ENCODE data around the gene USP17L29.
"Not testable (repeated sequence)": the region's sequence is repeated elsewhere in the genome, so short reads cannot be mapped to it uniquely, and the experiment has no call there.

USP17L29 gene, protein sequence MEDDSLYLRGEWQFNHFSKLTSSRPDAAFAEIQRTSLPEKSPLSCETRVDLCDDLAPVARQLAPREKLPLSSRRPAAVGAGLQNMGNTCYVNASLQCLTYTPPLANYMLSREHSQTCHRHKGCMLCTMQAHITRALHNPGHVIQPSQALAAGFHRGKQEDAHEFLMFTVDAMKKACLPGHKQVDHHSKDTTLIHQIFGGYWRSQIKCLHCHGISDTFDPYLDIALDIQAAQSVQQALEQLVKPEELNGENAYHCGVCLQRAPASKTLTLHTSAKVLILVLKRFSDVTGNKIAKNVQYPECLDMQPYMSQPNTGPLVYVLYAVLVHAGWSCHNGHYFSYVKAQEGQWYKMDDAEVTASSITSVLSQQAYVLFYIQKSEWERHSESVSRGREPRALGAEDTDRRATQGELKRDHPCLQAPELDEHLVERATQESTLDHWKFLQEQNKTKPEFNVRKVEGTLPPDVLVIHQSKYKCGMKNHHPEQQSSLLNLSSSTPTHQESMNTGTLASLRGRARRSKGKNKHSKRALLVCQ

DNA sequence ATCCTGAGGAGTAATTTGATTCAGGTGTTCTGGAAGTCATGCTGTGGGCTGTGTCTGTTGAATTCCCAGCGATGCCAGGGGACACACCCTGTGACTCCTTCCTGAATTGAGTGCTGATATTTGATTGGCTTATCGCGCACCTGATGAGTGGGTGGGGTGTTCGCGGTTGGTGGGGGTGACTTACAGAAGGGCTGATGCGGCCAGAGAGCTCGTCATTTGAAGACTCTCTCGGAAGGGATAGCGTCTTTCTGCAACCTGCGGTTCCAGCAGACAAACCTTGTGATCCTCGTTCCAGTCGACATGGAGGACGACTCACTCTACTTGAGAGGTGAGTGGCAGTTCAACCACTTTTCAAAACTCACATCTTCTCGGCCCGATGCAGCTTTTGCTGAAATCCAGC is at the start of gene USP17L29:
USP17L29 (plus strand) TSS at position 301 of the 400 bp plus-strand sequence; CDS start at position 301, 0 bp downstream.
- not testable (repeated sequence) for DNase-seq

DNA sequence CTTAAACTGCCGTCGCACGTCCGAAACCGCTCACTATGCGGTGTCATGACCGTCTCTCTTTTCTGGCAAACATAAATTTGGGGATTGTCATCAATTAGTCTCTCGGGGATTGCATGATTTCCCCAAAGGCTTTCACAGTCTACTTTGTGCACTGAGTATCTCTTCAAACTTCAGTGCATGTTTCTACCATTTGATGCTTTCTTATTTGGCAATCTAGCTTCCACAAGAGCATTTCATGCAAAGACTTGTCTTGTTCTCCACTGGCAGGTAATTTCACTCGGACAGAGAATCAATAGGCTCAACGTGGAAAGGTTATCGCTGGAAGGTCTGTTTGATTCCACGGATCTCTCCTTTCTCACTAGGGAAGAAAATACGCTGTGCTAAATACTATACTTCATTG is 29.2 kb upstream of the USP17L29 start:
- not testable (repeated sequence) for DNase-seq

DNA sequence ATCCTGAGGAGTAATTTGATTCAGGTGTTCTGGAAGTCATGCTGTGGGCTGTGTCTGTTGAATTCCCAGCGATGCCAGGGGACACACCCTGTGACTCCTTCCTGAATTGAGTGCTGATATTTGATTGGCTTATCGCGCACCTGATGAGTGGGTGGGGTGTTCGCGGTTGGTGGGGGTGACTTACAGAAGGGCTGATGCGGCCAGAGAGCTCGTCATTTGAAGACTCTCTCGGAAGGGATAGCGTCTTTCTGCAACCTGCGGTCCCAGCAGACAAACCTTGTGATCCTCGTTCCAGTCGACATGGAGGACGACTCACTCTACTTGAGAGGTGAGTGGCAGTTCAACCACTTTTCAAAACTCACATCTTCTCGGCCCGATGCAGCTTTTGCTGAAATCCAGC is 28.6 kb upstream of the USP17L29 start, which contains the start of gene USP17L24:
USP17L24 (plus strand) TSS at position 301 of the 400 bp plus-strand sequence; CDS start at position 301, 0 bp downstream.
- DNase-seq: not testable (repeated sequence)

DNA sequence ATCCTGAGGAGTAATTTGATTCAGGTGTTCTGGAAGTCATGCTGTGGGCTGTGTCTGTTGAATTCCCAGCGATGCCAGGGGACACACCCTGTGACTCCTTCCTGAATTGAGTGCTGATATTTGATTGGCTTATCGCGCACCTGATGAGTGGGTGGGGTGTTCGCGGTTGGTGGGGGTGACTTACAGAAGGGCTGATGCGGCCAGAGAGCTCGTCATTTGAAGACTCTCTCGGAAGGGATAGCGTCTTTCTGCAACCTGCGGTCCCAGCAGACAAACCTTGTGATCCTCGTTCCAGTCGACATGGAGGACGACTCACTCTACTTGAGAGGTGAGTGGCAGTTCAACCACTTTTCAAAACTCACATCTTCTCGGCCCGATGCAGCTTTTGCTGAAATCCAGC is 23.8 kb upstream of the USP17L29 start, which contains the start of gene USP17L25:
USP17L25 (plus strand) TSS at position 301 of the 400 bp plus-strand sequence; CDS start at position 301, 0 bp downstream.
- not testable (repeated sequence) for DNase-seq

DNA sequence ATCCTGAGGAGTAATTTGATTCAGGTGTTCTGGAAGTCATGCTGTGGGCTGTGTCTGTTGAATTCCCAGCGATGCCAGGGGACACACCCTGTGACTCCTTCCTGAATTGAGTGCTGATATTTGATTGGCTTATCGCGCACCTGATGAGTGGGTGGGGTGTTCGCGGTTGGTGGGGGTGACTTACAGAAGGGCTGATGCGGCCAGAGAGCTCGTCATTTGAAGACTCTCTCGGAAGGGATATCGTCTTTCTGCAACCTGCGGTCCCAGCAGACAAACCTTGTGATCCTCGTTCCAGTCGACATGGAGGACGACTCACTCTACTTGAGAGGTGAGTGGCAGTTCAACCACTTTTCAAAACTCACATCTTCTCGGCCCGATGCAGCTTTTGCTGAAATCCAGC is 19.1 kb upstream of the USP17L29 start, which contains the start of gene USP17L26:
USP17L26 (plus strand) TSS at position 301 of the 400 bp plus-strand sequence; CDS start at position 301, 0 bp downstream.
- not testable (repeated sequence) for DNase-seq

DNA sequence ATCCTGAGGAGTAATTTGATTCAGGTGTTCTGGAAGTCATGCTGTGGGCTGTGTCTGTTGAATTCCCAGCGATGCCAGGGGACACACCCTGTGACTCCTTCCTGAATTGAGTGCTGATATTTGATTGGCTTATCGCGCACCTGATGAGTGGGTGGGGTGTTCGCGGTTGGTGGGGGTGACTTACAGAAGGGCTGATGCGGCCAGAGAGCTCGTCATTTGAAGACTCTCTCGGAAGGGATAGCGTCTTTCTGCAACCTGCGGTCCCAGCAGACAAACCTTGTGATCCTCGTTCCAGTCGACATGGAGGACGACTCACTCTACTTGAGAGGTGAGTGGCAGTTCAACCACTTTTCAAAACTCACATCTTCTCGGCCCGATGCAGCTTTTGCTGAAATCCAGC is 14.3 kb upstream of the USP17L29 start, which contains the start of gene USP17L5:
USP17L5 (plus strand) TSS at position 301 of the 400 bp plus-strand sequence; CDS start at position 301, 0 bp downstream.
- DNase-seq: not testable (repeated sequence)

DNA sequence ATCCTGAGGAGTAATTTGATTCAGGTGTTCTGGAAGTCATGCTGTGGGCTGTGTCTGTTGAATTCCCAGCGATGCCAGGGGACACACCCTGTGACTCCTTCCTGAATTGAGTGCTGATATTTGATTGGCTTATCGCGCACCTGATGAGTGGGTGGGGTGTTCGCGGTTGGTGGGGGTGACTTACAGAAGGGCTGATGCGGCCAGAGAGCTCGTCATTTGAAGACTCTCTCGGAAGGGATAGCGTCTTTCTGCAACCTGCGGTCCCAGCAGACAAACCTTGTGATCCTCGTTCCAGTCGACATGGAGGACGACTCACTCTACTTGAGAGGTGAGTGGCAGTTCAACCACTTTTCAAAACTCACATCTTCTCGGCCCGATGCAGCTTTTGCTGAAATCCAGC is 9.6 kb upstream of the USP17L29 start, which contains the start of gene USP17L27:
USP17L27 (plus strand) TSS at position 301 of the 400 bp plus-strand sequence; CDS start at position 301, 0 bp downstream.
- DNase-seq: not testable (repeated sequence)

DNA sequence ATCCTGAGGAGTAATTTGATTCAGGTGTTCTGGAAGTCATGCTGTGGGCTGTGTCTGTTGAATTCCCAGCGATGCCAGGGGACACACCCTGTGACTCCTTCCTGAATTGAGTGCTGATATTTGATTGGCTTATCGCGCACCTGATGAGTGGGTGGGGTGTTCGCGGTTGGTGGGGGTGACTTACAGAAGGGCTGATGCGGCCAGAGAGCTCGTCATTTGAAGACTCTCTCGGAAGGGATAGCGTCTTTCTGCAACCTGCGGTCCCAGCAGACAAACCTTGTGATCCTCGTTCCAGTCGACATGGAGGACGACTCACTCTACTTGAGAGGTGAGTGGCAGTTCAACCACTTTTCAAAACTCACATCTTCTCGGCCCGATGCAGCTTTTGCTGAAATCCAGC is 4.8 kb upstream of the USP17L29 start, which contains the start of gene USP17L28:
USP17L28 (plus strand) TSS at position 301 of the 400 bp plus-strand sequence; CDS start at position 301, 0 bp downstream.
- DNase-seq: not testable (repeated sequence)

DNA sequence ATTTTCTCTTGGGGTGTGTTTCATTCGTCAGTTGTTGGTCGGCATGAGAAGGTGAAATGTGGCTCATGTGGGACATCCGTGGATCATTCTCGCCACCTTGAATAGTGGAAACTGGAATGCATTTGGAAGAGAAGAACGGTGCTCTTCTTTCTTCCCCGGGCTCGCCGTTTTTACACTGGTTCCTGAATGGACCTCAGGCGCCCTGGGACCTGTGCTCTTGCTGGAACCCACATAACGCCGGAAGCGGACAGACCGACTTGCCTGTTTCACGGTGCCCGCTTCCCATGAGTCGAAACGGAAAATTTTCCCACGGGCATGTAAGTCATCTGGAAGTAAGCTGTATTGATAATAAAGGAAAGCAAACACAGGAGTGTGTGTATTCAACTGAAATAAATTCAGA is 2.6 kb upstream of the USP17L29 start:
- not testable (repeated sequence) for DNase-seq

DNA sequence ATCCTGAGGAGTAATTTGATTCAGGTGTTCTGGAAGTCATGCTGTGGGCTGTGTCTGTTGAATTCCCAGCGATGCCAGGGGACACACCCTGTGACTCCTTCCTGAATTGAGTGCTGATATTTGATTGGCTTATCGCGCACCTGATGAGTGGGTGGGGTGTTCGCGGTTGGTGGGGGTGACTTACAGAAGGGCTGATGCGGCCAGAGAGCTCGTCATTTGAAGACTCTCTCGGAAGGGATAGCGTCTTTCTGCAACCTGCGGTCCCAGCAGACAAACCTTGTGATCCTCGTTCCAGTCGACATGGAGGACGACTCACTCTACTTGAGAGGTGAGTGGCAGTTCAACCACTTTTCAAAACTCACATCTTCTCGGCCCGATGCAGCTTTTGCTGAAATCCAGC is 9.4 kb downstream of the USP17L29 start, which contains the start of gene USP17L30:
USP17L30 (plus strand) TSS at position 301 of the 400 bp plus-strand sequence; CDS start at position 301, 0 bp downstream.
- DNase-seq: not testable (repeated sequence)

DNA sequence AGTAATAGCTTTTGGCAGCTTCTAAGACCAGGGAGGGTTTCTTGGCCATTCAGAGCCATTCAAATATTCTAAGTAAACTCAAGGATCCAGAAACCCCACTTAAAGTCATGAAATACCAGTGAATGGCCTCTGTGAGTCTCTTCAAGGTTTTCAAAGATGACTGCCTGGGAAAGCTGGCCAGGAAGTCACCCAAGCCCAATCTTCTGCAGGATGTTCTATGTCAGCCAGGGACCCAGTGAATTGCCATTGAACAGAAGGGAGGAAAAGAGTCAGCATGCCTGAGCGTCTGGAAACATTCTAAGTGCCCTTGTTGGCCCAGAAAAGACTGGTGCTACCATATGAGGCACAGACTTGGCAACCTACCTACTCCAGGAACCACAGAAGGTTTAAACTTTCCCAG is 26.4 kb downstream of the USP17L29 start:
- not testable (repeated sequence) for DNase-seq

DNA sequence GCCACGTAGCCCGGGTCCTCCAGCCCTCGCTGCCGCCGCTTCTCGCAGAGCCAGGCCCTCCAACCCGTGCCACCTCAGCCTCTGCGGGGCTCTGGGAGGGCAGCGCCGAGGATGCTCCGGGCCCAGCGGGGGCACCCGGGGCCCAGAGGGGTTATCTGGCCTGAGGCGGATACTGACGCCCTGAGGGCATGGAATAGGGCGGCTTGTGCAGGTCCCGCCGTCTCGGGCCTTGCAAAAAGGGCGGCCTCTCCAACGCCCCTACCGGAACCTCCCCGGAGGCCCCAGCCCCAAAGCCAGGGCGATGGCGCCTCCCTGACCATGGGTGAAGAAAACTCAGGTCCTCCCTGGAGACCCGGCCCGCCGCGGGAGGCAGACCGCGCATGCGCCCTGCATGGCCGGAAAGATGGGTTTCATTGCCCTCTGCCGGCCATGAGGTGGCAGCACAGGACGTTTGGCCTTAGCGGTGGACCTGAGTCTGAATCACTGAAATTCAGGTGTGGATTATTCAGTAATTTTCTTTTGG is 27.6 kb downstream of the USP17L29 start:
- not testable (repeated sequence) for DNase-seq

DNA sequence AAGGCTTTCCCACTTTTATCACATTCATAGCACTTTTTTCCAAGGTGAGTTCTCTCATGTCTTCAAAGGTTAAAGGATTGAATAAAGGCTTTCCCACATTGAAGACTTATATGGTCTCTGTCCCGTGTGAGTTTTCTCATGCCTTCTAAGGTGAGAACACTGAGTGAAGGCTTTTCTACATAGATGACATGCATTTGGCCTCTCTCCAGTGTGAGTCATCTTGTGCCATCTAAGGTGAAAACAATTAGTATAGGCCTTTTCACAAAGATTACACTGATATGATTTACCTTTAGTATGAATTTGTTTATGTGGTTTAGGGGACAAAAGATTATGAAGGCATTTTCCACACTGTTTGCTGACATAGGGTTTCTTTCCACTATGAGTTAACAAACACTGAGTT is 30.7 kb downstream of the USP17L29 start:
- no peak for DNase-seq

DNA sequence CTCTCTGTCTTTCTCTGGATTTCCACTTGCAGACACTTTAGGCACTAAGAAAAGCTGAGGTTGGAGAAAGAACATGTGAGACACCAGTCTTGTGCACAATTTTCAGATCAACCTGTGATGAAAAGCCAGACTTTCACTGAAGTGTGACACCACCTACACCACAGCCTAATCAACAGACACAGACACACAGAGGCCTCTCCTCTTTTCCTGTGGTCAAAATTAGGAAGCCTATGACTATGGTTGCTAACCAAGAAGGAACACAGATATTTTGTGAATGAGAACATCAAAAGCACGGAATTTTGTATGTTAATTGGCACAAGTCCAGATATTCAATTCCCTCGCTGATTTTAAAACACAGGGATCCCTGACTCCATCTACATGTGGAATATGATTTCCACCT is 35.6 kb downstream of the USP17L29 start:
- not testable (repeated sequence) for DNase-seq

Data from NCI-H2227 treated with DMSO at 0.1 percent for 48 hours (cell line).